Measurements from ENCODE around the gene HIF1A. TPM values are rescaled to one million over a fixed set of nuclear protein-coding genes. Genes with fewer than 3 reads are reported as not detected.

Gene HIF1A
- total and polyA plus RNA-seq, 2 experiments from 2014 or later = 113 to 242 TPM

- Mint-ChIP-seq H3K4me1 (peaks cover 24% of the 10 kb centered on the region), H3K9me3 (no peaks in the 10 kb centered on the region), H3K27me3 (ENCODE audit: insufficient read depth, low read depth, poor library complexity) (no peaks in the 10 kb centered on the region), H3K27ac (no peak overlapping the region), H3K36me3 (ENCODE audit: low read depth) (no peaks in the 10 kb centered on the region; the same call in 2 of the 3 replicates), H3K4me3 (no peak overlapping the region)
- Histone ChIP-seq H3K4me1 (ENCODE audit: insufficient read depth) (peaks cover 30% of the 10 kb centered on the region), H3K9me2 (ENCODE audit: insufficient read depth) (0 out of 2 replicates have a peak, but pooled peaks cover 3% of the 10 kb centered on the region), H3K27me3 (ENCODE audit: insufficient read depth) (no peaks in the 10 kb centered on the region), H3K27ac (ENCODE audit: low read depth) (no peak overlapping the region), H3K4me3 (no peak overlapping the region), H3K4me2 (0 out of 2 replicates have a peak overlapping the region, but pooled peaks have one; percentile 1), H3K79me2 (replicated peaks; ENCODE audit: insufficient read depth) (no peaks in the 10 kb centered on the region), H4K20me1 (replicated peaks; ENCODE audit: insufficient read depth) (no peaks in the 10 kb centered on the region), H2AFZ (no peak overlapping the region), H3K36me3 (ENCODE audit: insufficient read depth) (no peaks in the 10 kb centered on the region), H3F3A (replicated peaks; ENCODE audit: low read depth) (no peaks in the 10 kb centered on the region)
- TF ChIP-seq NANOG (IDR thresholded peaks at IDR 0.05; ENCODE audit: borderline replicate concordance) (peak; percentile 60; the same call in 1 of the 2 replicates), JUNB (IDR thresholded peaks at IDR 0.05; ENCODE audit: unreplicated experiment) (no peak), POLR2AphosphoS5 (IDR thresholded peaks at IDR 0.05; ENCODE audit: low read depth) (no peak), EZH2phosphoT487 (IDR thresholded peaks at IDR 0.05; ENCODE audit: unreplicated experiment) (no peak)
- TF ChIP-seq, protein P1, sequence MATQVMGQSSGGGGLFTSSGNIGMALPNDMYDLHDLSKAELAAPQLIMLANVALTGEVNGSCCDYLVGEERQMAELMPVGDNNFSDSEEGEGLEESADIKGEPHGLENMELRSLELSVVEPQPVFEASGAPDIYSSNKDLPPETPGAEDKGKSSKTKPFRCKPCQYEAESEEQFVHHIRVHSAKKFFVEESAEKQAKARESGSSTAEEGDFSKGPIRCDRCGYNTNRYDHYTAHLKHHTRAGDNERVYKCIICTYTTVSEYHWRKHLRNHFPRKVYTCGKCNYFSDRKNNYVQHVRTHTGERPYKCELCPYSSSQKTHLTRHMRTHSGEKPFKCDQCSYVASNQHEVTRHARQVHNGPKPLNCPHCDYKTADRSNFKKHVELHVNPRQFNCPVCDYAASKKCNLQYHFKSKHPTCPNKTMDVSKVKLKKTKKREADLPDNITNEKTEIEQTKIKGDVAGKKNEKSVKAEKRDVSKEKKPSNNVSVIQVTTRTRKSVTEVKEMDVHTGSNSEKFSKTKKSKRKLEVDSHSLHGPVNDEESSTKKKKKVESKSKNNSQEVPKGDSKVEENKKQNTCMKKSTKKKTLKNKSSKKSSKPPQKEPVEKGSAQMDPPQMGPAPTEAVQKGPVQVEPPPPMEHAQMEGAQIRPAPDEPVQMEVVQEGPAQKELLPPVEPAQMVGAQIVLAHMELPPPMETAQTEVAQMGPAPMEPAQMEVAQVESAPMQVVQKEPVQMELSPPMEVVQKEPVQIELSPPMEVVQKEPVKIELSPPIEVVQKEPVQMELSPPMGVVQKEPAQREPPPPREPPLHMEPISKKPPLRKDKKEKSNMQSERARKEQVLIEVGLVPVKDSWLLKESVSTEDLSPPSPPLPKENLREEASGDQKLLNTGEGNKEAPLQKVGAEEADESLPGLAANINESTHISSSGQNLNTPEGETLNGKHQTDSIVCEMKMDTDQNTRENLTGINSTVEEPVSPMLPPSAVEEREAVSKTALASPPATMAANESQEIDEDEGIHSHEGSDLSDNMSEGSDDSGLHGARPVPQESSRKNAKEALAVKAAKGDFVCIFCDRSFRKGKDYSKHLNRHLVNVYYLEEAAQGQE (IDR thresholded peaks at IDR 0.05; ENCODE audit: unreplicated experiment) = no peak
- DNase-seq (ENCODE audit: low spot score) (no peak), ATAC-seq (no peak)
Measured at GRCh38 chr14:61677479-61677878, 17.8 kb upstream of the HIF1A start.

DNA sequence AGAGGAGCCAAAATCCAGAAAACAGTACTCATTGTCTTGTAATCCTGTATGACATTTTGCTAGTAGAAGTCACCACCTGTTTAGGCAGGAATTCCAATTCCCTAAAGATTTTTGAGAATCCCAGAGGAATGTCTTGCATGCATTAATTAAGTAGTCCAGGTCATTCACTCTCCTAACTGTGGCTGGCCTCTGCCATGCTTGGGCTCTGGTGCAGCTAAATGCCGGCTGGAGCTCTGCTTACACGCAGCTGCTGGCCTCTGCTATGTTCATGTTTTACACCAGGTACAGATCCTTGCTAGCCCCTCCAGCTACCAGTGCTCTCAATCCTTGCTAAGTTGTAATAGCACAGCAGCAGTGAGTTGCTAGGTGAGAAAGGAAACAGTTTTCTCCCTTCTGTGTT is 16.3 kb upstream of the HIF1A start:
- Mint-ChIP-seq H3K36me3 (ENCODE audit: low read depth) (no peaks in the 10 kb centered on the region; the same call in 2 of the 3 replicates), H3K9me3 (no peaks in the 10 kb centered on the region), H3K27me3 (ENCODE audit: insufficient read depth, low read depth, poor library complexity) (no peaks in the 10 kb centered on the region), H3K4me3 (no peak overlapping the region), H3K4me1 (peaks cover 15% of the 10 kb centered on the region; the same call in 2 of the 3 replicates), H3K27ac (no peak overlapping the region; the same call in 1 of the 2 replicates)
- no peaks in the 10 kb centered on the region for H3K27me3 ChIP-seq (ENCODE audit: insufficient read depth)
- no peaks in the 10 kb centered on the region for H4K20me1 ChIP-seq (replicated peaks; ENCODE audit: insufficient read depth)
- H3K4me1 ChIP-seq (ENCODE audit: insufficient read depth) = peaks cover 23% of the 10 kb centered on the region
- DNase-seq (ENCODE audit: low spot score) (peak; percentile 88), ATAC-seq (peak; percentile 97)
- TF ChIP-seq ZNF114 (CRISPR knock-in tag; IDR thresholded peaks at IDR 0.05) (no peak), ZNF462 (CRISPR knock-in tag; IDR thresholded peaks at IDR 0.05) (0 out of 2 replicates have a peak, but pooled peaks have one; percentile 9), EZH2phosphoT487 (IDR thresholded peaks at IDR 0.05; ENCODE audit: unreplicated experiment) (no peak)
- no peaks in the 10 kb centered on the region for H3K79me2 ChIP-seq (replicated peaks; ENCODE audit: insufficient read depth)
- no peak overlapping the region for H3K4me3 ChIP-seq
- no peak overlapping the region for H2AFZ ChIP-seq
- H3K9me2 ChIP-seq (ENCODE audit: insufficient read depth) = 0 out of 2 replicates have a peak, but pooled peaks cover 3% of the 10 kb centered on the region
- no peaks in the 10 kb centered on the region for H3K36me3 ChIP-seq (ENCODE audit: insufficient read depth)
- H3K27ac ChIP-seq (ENCODE audit: low read depth) = peak overlapping the region; percentile 76
- no peaks in the 10 kb centered on the region for H3F3A ChIP-seq (replicated peaks; ENCODE audit: low read depth)
- H3K4me2 ChIP-seq = peak overlapping the region; percentile 22; the same call in 1 of the 2 replicates
